GM12873 (cell line): ENCODE data around the gene UBQLN3.

Experiments
- CTCF ChIP-seq: IDR thresholded peaks from 2 replicates; pipeline ENCODE4 v1.5.1; 2012; ENCODE audit warnings: low read depth, mild to moderate bottlenecking, moderate library complexity, low read length, control low read depth; ENCODE audit not compliant: insufficient read depth; ENCODE audit errors: missing control alignments

UBQLN3 gene

GRCh38 chr11:5546457-5546856 is 36.7 kb upstream of the UBQLN3 start:
- no peak for TF ChIP-seq CTCF

- no peak for TF ChIP-seq CTCF
These were observed 31.7 kb upstream of the UBQLN3 start for GRCh38 chr11:5541427-5541826.

GRCh38 chr11:5536482-5536881 is 26.7 kb upstream of the UBQLN3 start:
- no peak for TF ChIP-seq CTCF

GRCh38 chr11:5534046-5534445 is 24.3 kb upstream of the UBQLN3 start:
- TF ChIP-seq CTCF, result no peak

GRCh38 chr11:5531053-5531831 is 21.5 kb upstream of the UBQLN3 start:
- TF ChIP-seq CTCF, result no peak

GRCh38 chr11:5528495-5528894 is 18.7 kb upstream of the UBQLN3 start:
- no peak for TF ChIP-seq CTCF

- no peak for TF ChIP-seq CTCF
These were observed 18.0 kb upstream of the UBQLN3 start for GRCh38 chr11:5527716-5528115.
